Measurements from ENCODE around the gene N4BP2L1. TPM values are rescaled to one million over a fixed set of nuclear protein-coding genes. Genes with fewer than 3 reads are reported as not detected.
A peak's percentile ranks its signal among the peaks of the same experiment; 100 is the strongest.

Gene N4BP2L1
- total RNA-seq, 1 donor from 2014 or later = 2.0 TPM

DNA sequence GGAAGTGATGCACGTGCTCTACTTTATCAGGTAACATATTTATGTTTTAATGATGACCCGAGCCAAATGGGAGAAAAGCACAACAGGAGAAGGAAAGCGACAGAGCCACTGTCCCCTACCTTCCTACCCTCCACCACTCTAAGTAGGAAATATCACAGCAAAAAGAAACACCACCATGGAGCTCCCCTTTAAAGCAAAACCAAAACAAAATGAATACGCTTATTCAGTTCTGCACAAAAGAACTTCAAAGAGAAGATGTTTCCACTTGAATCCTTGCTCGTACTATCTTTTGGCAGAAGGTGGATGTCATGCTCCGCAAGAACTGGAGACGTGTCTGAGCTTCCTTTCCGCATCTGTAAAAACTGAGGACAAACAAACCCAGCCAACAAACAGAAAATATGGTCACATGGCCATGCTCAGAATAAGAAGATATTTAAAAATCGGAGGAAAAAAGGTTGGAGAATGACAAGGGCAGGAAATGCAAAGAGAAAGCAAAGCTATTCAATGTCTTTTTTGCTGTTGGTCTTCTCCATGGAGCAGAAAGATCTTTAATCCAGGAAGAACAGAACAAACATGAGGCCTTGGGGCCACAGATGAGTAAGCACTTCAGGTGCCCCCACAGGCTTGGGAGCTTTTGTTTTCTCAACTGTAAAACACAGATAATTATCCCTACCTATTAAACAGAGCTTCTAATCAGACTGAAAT lies 19.5 kb downstream of the N4BP2L1 start:
- no peak for DNase-seq (ENCODE audit: low read depth, low spot score)
- Mint-ChIP-seq H3K36me3 (ENCODE audit: low read depth) (no peaks in the 10 kb centered on the region), H3K27me3 (ENCODE audit: low read depth) (peaks cover 3% of the 10 kb centered on the region), H3K4me1 (peaks cover 40% of the 10 kb centered on the region), H3K4me3 (no peak overlapping the region), H3K9me3 (no peaks in the 10 kb centered on the region), H3K27ac (ENCODE audit: unreplicated experiment) (no peak overlapping the region)
- TF ChIP-seq, protein P1, sequence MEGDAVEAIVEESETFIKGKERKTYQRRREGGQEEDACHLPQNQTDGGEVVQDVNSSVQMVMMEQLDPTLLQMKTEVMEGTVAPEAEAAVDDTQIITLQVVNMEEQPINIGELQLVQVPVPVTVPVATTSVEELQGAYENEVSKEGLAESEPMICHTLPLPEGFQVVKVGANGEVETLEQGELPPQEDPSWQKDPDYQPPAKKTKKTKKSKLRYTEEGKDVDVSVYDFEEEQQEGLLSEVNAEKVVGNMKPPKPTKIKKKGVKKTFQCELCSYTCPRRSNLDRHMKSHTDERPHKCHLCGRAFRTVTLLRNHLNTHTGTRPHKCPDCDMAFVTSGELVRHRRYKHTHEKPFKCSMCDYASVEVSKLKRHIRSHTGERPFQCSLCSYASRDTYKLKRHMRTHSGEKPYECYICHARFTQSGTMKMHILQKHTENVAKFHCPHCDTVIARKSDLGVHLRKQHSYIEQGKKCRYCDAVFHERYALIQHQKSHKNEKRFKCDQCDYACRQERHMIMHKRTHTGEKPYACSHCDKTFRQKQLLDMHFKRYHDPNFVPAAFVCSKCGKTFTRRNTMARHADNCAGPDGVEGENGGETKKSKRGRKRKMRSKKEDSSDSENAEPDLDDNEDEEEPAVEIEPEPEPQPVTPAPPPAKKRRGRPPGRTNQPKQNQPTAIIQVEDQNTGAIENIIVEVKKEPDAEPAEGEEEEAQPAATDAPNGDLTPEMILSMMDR (conservative IDR thresholded peaks at IDR 0.05) = no peak

DNA sequence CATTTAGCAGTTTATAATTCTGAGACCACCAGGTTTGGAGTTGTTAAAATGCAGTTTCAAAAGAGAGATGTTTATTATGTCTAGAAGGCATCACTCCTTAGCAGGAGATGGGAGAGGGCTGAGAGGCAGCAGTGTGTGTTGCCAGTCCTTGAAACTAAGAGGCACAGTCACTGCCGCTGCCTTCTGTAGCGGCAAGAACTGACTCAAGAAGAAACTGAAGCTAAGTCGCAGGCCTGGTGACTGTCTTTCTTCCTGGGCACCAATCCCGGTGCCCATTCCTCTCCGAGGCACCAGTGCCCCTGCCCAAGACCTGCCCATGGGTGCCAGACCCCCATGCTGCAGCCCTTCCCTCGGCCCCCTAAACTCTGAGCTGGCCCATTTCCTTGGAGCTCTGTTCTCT lies 20.1 kb downstream of the N4BP2L1 start:
- DNase-seq (ENCODE audit: low read depth, low spot score) = no peak
- Mint-ChIP-seq H3K27me3 (ENCODE audit: low read depth) (peaks cover 3% of the 10 kb centered on the region), H3K27ac (ENCODE audit: unreplicated experiment) (no peak overlapping the region), H3K4me1 (peaks cover 46% of the 10 kb centered on the region), H3K4me3 (no peak overlapping the region), H3K9me3 (no peaks in the 10 kb centered on the region), H3K36me3 (ENCODE audit: low read depth) (no peaks in the 10 kb centered on the region)
- TF ChIP-seq, protein P1 (conservative IDR thresholded peaks at IDR 0.05) = no peak

DNA sequence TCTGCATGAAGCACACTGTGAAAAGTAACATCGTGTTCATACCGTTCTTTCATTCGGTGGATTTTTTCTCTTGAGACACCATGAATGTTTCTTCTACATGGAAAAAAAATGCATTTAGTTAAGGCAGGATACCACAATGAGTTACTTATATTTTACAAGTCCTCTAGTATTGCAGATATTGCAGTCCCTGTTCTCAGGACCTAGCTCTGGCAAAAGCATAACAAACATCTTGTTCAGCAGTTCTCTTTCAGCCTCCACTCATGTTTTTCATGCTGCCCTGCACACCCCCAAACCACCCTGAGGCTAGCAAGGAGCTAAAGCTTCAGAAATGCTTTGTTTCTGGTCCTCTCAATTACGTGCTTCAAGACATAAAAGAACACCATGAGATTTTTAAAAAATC lies 24.8 kb downstream of the N4BP2L1 start:
- peak overlapping the region; percentile 84 for H3K27ac Mint-ChIP-seq (ENCODE audit: unreplicated experiment)
- DNase-seq (ENCODE audit: low read depth, low spot score) = no peak
- H3K27me3 Mint-ChIP-seq (ENCODE audit: low read depth) = no peaks in the 10 kb centered on the region
- peaks cover 4% of the 10 kb centered on the region for H3K36me3 Mint-ChIP-seq (ENCODE audit: low read depth)
- H3K9me3 Mint-ChIP-seq = no peaks in the 10 kb centered on the region
- H3K4me3 Mint-ChIP-seq = peak overlapping the region; percentile 9
- TF ChIP-seq, protein P1 (conservative IDR thresholded peaks at IDR 0.05) = no peak
- peaks cover 30% of the 10 kb centered on the region for H3K4me1 Mint-ChIP-seq

DNA sequence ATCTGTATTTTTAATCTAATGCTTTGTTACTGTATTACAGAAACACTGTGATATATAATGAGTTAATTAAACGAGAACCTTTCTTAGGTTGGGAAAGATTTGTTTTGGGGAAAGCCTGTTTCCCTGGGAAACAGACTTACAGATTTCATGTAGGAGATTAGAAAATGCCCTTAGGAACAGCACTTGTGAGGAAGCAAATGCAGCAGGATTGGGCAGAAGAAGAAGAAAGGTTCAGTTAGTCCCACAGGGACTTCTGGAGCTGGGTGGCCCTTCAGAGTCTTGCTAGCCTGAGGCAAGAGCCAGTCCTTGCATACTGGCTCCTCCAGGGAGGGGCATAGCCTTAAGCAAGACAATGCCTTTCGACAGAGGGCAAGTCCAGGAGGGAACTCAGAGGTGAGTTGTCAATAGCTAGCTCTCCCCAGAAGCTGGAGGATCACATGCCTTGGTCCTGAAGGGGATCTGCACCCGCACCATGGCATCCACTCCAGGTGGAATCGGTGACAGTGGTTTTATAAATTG lies 36.8 kb downstream of the N4BP2L1 start:
- H3K27me3 Mint-ChIP-seq (ENCODE audit: low read depth) = no peaks in the 10 kb centered on the region
- H3K9me3 Mint-ChIP-seq = no peaks in the 10 kb centered on the region
- no peak overlapping the region for H3K27ac Mint-ChIP-seq (ENCODE audit: unreplicated experiment)
- peaks cover 5% of the 10 kb centered on the region for H3K4me1 Mint-ChIP-seq
- H3K36me3 Mint-ChIP-seq (ENCODE audit: low read depth) = peaks cover 14% of the 10 kb centered on the region
- TF ChIP-seq, protein P1 (conservative IDR thresholded peaks at IDR 0.05) = no peak
- DNase-seq (ENCODE audit: low read depth, low spot score) = no peak
- no peak overlapping the region for H3K4me3 Mint-ChIP-seq

DNA sequence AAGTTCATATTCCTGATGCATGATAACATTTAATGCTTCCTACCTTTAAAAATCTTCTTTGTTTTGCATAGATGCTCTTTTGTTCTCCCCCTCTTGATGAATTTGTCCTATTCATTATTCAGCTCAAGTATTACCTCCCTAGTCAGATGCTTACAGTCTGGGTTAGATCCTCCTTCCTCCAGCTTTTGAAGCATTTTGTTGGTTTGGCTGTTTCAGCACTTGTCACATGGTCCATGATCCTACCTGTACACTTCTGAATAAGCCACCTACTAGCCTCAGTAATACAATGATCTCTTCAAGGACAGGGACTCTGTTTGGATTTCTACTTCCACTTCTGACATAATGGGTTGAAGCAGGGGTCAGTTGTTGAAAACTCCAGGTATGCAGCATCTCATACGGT lies 37.4 kb downstream of the N4BP2L1 start:
- TF ChIP-seq, protein P1 (conservative IDR thresholded peaks at IDR 0.05) = no peak
- peaks cover 14% of the 10 kb centered on the region for H3K36me3 Mint-ChIP-seq (ENCODE audit: low read depth)
- H3K4me1 Mint-ChIP-seq = peaks cover 5% of the 10 kb centered on the region
- no peaks in the 10 kb centered on the region for H3K27me3 Mint-ChIP-seq (ENCODE audit: low read depth)
- no peak for DNase-seq (ENCODE audit: low read depth, low spot score)
- no peak overlapping the region for H3K27ac Mint-ChIP-seq (ENCODE audit: unreplicated experiment)
- no peaks in the 10 kb centered on the region for H3K9me3 Mint-ChIP-seq
- no peak overlapping the region for H3K4me3 Mint-ChIP-seq

Data from neural crest cell (in vitro differentiated cells).